HG03135 (cell line): ENCODE results near the gene FERMT3.

ENCODE experiments used
- ATAC-seq: cut with Tn5 transposase; IDR thresholded peaks from one replicate; pipeline ENCODE4 v1.9.1; 2021; ENCODE audit warnings: mild to moderate bottlenecking, moderate library complexity; ENCODE audit not compliant: unreplicated experiment

The FERMT3 gene

GRCh38 chr11:64233913-64234586 is 27.5 kb downstream of the FERMT3 start, which contains the start of gene VEGFB:
TSS of gene VEGFB (plus strand) at chr11:64234584. CDS start at chr11:64234834, 250 bp downstream.
- peak; percentile 38 for ATAC-seq

- ATAC-seq: no peak
Observed at GRCh38 chr11:64234647-64235379, 28.3 kb downstream of the FERMT3 start.

GRCh38 chr11:64235437-64236161 is 29.1 kb downstream of the FERMT3 start:
- ATAC-seq: no peak

GRCh38 chr11:64237484-64237951 is 31.0 kb downstream of the FERMT3 start:
- no peak for ATAC-seq

GRCh38 chr11:64238076-64238475 is 31.6 kb downstream of the FERMT3 start:
- ATAC-seq: no peak

GRCh38 chr11:64238999-64239398 is 32.5 kb downstream of the FERMT3 start:
- no peak for ATAC-seq

- ATAC-seq: peak; percentile 11
Observed at GRCh38 chr11:64239662-64240434, 33.3 kb downstream of the FERMT3 start.

GRCh38 chr11:64240435-64241240 is 34.1 kb downstream of the FERMT3 start, which contains the start of gene FKBP2:
TSS of gene FKBP2 (plus strand) at chr11:64241095. CDS start at chr11:64242388, 1,293 bp downstream.
- ATAC-seq: peak; percentile 45

- peak; percentile 66 for ATAC-seq
Observed at GRCh38 chr11:64241241-64241490, 34.6 kb downstream of the FERMT3 start.

- ATAC-seq: peak; percentile 10
Observed at GRCh38 chr11:64241491-64242374, 35.2 kb downstream of the FERMT3 start.

- ATAC-seq: no peak
Observed at GRCh38 chr11:64243236-64243854, 36.8 kb downstream of the FERMT3 start.

- ATAC-seq: no peak
Observed at GRCh38 chr11:64244107-64244506, 37.6 kb downstream of the FERMT3 start.

GRCh38 chr11:64244966-64245365 is 38.4 kb downstream of the FERMT3 start:
- ATAC-seq: no peak

- no peak for ATAC-seq
Observed at GRCh38 chr11:64245401-64245796, 38.9 kb downstream of the FERMT3 start.

- no peak for ATAC-seq
Observed at GRCh38 chr11:64245797-64246620, 39.5 kb downstream of the FERMT3 start.

GRCh38 chr11:64246621-64246870 is 40.0 kb downstream of the FERMT3 start:
- ATAC-seq: peak; percentile 11

GRCh38 chr11:64246871-64247728 is 40.6 kb downstream of the FERMT3 start, which contains the start of gene PPP1R14B:
TSS of gene PPP1R14B (minus strand) at chr11:64246943. CDS start at chr11:64246673, 270 bp downstream.
- peak; percentile 33 for ATAC-seq
